ENCODE results near the gene ARMC9.
"Not testable (repeated sequence)": the region's sequence is repeated elsewhere in the genome, so short reads cannot be mapped to it uniquely, and the experiment has no call there.

The ARMC9 gene

DNA sequence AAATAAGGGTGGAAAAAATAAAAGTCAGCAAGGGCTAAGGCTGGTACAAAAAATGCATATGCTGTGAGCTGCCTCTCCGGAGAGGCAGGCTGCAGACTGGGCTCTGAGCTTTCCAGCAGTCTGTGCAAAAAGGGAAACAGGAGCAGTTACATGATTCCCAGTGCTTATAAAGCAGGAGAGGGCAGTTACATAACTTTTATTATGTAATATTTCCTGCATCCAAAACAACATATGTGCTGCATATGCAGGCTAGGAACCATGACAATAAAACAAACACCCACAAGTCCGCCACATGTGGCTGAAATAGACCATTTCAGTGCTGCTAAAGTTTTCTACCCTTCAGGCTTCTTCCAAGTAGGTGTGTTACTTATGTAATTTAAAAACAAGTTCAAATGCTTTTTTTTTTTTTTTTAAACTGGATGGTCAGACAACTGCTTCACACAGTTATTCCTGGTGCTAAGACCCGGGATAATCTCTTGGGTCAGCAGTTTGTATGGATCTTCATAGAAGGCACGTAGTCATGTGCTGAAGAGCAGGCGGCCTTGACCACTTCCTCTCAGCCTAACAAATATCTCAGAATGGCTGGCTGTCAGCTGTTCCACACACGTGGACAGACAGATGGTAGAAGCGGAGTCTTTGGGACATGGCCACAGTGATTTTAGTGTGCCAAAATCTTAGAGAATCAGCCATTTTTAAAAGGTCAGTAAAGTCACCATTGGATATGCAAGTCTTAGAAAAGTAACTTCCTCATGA, 43.5 kb downstream of the ARMC9 start:
- no peak for DNase-seq (ENCODE audit: low read depth, low spot score)

DNA sequence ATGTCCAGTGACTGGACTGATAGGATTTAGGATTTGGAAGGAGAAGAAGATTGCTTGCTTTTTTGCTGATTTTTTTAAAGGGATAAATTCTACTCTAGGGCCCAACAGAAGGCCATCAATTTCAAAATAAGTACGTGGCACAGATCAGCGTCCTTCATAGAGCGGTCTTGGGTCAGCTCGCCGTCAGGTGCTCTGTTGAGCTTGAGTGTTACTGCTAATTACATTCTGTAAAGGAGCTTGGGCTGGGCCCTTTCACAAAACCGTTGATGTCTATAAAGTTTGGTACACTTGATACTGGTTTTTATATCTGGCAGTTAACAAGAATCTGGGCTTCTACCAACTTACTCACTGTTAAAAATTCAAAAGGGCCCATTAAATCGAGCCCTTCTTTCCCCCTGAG, 45.4 kb downstream of the ARMC9 start:
- no peak for DNase-seq (ENCODE audit: low read depth, low spot score)

DNA sequence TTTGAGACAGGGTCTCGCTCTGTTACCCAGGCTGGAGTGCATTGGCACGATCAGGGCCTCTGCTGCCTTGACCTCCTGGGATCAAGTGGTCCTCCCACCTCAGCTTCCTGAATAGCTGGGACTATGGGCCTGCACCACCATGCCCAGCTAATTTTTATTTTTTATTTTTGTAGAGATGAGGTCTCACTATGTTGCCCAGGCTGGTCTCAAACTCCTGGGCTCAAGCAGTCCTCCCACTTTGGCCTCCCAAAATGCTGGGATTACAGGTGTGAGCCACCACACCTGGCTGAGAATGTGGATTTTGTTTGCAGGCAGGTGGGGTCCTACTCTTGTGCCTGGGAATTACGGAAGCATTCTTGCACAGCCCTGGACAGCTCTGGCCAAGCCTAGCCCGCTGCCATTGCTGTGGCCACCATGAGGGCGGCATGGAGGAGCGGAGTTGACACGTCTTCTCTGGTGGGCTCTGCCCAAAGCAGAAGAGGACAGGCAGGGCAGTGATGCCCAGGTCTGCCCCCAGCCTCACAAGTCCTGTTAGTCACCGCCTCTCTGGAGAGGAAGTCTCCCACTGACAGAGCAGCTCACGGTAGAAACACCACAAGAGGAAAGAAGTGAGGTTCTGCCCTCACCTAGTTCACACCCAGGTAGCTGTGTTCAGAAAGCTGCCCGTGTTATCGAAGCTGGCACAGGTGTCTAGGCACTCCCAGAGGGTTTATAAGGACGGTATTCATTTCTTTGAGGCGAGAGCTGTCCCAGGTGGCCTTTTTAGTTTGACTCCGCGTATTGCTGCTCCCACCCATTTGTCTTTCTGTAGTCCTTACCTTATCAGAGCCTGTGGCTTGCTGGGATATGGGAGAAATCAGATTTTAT, 46.2 kb downstream of the ARMC9 start:
- no peak for DNase-seq (ENCODE audit: low read depth, low spot score)

DNA sequence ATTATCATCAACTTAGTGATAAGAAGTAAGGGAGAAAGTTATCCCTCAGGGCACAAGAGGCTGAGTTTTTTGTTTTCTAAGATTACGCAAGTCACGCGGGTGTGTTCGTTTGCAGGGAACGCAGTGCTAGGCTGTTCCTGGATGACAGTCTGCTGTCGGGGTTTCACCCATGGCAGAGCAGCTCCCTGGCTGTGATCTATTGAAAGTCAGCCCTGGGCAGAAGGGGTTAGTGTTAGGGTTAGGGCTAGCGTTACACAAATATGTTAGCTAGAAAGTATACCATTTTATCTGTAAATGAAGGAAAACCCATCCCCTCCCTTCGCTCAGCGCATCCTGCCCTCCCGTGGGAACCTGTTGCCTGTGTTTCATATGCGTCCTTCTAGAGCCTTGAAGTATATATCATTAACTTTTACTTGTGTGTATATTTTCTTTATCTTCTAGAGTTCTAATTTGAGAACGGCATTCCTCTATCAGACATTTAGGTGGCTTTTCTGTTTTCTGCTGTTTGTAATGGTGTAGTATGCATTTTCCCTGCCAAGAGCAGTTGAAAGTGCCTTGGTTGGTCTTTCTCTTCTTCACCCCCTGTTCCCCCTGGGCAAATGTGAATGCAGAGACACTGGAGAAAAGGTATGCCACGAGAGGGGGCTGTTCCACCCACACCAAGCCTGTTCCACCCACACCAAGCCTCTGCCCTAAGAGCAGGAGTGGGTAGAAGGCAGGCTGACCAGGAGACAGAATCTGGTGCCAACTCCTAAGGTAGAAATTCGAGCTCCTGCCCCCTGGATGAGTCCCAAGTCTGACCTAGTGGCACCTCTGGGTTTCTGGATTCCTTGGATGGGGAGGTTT, 47.0 kb downstream of the ARMC9 start:
- no peak for DNase-seq (ENCODE audit: low read depth, low spot score)

DNA sequence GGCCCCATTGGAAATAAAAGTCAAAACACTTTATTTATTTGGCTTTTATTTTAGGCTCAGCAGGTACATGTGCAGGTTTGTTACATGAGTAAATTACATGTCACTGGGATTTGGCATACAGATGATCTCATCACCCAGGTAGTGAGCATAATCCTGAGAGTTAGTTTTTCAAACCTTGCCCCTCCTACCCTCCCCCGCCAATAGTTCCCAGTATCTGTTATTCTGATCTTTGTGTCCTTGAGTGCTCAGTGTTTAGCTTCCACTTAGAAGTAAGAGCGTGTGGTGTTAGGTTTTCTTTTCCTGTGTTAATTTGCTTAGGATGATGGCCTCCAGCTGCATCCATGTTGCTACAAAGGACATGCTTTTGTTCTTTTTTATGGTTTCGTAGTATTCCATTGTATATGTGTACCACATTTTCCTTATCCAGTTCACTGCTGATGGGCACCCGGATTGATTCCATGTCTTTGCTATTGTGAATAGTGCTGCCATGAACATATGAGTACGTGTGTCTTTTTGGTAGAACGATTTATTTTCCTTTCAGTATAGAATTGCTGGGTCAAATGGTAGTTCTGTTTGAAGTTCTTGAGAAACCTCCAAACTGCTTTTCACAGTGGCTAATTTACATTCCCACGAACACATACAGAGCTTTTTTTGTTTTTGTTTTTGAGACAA, 47.9 kb downstream of the ARMC9 start:
- no peak for DNase-seq (ENCODE audit: low read depth, low spot score)

DNA sequence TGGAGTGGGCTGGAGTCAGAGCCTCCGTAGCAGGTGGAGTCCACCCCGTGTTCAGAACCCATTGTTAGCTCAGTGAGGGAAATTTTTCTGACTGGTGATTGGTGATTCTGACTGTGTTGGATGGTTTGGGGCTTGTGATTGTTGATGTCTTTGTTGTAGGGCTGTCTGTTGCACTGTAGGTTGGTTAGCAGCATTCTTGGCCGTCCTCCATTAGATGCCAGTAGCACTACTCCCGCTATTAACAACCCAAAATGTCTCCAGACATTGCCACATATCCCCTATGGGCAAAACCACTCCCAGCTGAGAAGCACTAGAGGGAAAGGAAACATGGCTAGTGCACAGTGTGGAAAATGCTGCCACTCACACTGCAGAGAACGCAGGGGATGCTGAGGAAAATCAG, 51.7 kb downstream of the ARMC9 start:
- DNase-seq (ENCODE audit: low read depth, low spot score): no peak

DNA sequence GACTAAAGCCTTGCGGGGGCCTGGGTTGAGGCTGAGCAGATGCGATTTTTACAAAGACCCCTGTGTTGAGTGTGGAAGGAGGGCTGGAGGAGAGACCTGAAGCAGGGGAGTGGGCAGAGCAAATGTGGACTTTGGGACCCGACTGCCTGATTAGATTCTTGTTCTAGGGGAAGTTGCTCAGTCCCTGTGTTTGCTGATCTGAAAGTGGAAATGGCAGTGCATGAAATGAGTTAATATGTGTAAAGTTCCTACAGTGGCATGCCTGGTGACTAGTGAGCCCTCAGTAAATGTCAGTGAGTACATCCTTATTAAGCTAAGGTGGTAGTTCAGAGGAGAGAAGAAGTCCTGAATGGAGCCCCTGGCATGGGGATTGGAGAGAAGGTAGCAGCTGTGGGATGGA, 52.3 kb downstream of the ARMC9 start:
- no peak for DNase-seq (ENCODE audit: low read depth, low spot score)

DNA sequence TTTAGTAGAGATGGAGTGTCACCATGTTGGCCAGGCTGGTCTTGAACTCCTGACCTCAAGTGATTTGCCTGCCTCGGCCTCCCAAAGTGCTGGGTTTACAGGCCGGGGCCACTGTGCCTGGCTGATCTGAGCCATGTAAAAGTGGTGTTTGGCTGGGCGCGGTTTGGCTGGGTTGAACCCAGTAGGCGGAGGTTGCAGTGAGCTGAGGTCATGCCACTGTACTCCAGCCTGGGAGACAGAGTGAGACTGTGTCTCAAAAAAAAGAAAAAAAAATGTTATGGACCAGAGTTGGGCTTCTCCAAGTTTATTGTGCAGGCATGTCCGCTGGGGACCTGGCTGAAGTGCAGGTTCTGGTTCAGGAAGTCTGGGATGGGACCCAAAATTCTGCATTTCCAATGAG, 54.9 kb downstream of the ARMC9 start:
- DNase-seq (ENCODE audit: low read depth, low spot score): not testable (repeated sequence)

DNA sequence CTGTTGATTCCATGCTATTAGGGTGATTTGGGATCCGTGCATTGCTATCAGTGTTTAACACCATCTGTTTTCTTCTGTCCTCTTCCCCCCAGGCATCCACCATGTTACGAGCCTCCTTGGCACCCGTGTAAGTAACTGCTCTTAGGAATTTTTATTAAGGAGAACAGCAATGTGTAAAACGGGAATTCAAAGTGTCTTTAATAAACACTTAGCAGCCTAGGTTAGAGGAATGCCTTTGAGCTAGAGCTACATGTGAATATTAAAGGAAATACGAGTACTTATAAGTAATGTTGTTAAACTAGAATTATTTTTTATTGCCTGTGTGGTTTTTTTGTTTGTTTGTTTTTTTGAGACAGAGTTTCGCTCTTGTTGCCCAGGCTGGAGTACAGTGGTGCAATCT, 58.1 kb downstream of the ARMC9 start:
- DNase-seq (ENCODE audit: low read depth, low spot score): no peak

DNA sequence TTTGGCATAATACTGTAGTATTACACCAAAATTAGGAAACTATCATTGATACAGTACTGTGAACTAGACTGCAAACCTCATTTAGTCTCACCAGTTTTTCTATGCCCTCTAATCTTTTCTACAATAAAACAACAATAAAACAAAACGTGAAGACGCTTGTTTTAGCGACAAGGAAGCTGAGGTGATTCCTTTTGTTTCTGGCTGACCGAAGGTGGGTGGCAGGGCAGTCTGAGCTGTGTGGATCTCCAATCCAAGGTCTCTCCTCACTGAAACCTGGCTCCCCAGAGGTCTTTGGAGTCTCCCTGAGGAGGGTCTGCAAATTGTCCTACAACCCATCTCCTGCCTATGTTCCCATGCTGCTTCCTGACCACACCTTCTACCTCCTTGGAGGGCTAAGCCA, 59.3 kb downstream of the ARMC9 start:
- DNase-seq (ENCODE audit: low read depth, low spot score): no peak

DNA sequence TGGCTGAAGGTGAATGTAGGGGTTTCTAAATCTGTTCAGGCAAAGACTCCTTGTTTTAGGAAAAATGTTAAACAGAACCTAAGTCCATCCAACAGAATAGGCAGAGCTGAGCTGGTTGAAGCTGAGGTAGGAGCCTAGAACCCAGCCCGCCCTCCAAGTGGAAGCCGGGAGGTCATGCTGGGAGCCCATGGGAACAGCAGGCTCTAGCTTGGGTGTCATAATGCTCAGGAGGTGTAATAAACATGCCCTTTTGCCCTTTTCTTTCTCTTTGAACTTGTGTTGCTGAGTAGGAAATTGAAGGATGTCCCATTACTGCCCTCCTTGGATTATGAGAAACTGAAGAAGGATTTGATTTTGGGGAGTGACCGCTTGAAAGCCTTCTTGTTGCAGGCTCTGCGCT, 60.3 kb downstream of the ARMC9 start:
- no peak for DNase-seq (ENCODE audit: low read depth, low spot score)

DNA sequence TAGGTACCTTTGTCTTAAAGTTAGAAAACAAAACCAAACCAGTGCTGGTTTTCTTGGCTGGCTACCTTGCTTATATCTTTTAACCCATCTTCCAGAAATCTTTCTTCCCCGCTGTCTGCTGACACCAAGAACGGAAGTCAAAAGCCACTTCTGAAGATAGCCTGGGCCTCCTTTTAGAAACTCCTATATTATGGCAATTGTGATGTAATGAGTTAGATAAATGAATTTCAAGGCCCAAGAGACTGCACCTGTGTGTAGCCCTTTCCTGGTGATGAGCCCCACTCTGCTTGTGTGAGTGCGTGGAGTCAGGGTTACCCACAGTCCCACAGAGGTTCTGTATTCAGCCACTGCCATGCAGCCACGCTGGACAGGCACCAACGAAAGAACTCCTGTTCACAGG, 60.7 kb downstream of the ARMC9 start:
- no peak for DNase-seq (ENCODE audit: low read depth, low spot score)

DNA sequence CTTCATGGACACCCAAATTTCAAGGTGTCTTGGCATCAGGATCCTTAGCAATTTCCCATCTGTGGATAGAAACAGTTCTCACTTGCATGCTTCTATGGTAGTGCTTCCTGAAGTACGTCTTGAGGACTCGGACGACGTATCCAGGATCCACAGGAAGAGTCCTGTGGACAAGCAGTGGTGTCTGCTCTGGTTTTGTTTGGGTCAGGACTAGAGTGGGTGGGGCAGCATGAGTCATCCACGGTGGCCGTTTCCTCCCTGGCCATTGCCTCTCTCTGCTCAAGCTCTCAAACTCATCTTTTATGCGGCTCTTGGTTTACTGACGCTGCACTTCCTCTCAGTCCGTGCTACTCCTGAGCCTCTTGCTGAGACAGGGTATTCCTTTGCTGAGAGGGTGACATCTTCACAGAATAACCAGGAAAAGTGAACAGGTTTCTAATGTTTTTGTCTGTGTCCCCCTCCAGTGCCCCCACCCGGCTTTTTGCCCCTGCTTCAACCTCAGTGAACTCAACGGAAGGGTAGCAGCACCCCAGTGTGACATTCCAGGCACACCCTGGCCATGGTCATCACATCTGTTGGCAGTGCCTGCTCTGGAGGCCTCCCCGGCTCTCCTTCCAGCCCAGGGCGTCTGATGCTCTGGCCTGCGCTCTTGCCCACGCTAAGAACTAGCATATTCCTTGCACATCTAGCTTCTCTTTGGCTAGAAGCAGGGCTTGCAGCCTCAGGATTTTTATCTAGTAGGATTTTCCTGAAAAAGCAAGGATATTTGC, 62.2 kb downstream of the ARMC9 start:
- DNase-seq (ENCODE audit: low read depth, low spot score): no peak

DNA sequence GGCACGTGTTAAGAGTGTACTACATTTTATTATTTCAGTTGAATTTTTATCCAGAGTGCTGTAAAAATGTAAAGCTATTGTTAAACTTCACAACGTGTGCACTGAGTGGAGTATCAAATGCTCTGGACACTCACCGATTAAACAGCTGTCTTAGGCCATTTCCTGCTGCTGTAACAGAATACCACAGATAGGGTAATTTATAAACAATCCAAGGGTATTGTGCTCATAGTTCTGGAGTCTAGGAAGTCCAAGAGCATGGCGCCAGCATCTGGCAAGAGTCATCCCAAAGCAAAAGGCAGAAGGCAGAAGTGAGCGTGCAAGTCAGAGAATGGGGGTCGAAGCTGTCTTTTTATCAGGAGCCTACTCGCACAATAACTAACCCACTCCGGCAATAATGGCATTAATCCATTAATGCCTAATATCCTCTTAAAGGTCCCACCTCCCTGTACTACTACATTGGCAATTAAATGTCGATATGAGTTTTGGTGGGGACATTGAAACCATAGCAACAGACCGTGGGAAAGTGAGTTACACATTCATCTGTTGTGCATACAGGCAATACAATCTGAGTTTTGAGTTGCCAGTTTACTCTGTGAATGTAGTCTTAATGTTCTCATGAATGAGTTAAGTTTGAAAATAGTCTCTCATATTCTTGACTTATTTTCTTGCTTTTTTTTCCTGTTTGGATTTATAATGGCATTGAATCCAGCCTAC, 64.8 kb downstream of the ARMC9 start:
- DNase-seq (ENCODE audit: low read depth, low spot score): no peak

DNA sequence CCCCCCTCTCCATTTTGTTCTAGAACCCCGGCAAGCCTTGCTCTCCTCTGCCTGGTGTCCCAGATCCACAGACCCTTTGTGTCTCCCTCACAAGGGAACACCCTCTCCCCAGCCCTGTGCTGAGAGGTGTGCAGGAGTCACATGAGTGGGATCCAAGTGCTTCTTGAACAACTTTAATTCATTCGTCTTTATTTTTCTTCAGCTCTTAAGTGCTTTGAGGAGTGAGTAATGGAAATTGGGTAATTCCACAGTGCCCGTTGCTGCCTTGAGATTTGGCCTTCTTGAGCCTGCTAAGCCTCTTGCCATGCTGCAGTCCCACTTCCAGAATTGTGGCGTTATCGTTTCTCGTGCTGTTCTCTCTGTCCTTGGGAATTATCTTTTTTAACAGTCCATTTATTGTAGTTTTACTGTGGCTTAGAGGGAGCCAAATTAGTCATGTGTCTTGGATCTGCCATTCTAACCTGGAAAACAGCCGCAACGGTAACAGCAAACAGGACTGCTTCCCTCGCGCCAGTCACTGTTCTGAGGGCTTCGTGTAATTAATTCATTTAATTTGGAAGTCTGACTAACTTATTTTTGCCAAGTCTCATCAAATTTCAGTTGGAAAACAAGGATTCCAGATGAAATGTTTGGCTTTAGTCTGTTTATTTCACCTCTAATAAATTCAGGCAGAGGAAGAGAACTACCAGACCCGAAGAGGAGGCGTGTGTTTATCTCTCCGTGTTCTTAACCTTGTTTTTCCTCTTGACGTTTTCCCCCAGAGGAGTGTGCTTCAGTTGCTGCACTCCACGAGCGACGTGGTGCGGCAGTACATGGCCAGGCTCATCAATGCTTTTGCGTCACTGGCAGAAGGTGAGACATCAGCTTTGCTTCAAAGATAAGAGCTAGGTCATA, 72.0 kb downstream of the ARMC9 start:
- no peak for DNase-seq (ENCODE audit: low read depth, low spot score)

DNA sequence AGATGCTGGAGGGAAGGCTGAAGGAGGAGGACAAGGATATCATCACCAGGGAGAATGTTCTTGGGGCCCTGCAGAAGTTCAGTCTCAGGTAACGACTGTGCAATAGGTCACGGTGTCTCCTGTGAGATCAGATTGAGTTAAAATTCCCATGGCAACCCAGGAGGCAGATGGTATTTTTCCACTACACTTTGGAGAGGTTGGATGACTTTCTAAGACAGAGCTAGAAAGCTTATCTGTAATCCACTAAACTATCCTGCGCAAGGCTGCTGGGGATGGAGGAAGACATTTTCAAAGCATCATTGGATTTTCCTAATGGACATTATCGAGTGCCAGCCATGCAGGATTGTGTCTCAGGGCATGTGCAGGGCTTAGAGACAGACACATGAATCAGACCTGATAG, 74.6 kb downstream of the ARMC9 start:
- DNase-seq (ENCODE audit: low read depth, low spot score): no peak

DNA sequence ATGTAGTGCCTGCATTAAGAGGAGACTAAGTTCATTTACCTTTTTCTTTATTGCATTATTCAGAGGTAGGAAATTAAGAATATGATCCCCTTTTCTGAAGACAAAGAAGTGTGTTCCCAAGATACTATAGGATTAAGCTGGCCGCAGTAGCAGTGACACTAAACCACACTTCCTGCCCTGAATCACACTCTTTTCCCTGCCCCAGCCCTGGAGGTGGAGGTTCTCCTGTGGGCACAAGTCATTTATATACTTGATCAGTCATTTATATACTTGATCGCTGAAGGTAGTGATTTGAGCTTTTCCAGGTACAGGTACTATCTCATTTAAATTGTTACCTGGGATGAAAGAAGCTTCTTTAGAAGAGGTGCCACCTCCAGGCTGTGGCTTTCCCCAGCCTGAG, 78.6 kb downstream of the ARMC9 start:
- DNase-seq (ENCODE audit: low read depth, low spot score): no peak

DNA sequence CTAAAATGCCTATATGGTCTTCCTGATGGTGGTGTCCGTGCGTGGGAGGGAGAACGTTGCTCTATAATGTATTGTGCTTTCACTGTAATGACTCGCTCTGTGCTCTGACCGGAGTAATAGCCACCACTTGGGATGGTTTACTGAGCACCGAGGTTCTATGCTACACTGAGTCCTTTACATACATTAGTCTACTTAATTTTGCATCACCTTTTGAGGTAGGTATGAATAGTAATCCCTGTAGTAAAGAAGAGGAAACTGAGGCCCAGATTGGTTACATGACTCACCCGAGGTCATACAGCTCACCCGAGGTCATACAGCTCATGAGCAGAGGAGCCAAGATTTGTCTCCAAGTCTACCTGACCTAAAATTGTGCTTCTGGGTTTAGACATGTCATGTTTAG, 79.5 kb downstream of the ARMC9 start:
- no peak for DNase-seq (ENCODE audit: low read depth, low spot score)

DNA sequence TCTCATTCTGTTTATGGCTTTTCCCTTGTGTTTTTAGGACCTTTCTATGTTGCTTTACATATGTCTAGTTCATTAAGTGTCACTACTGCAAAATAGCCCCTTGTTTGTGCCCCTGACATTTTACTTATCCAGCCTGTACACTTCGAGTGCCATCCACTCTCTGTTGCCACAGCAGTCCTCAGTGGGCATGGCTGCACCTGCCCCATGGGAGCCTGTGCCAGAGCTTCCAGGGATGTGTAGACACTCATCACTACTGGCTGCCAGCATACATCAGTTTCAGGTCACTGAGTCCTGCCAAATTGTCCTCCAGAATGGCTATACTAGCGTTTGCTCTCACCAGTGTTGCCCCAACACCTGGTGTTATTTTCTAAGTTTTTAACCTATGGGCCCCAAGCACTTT, 80.4 kb downstream of the ARMC9 start:
- no peak for DNase-seq (ENCODE audit: low read depth, low spot score)

Measured in activated CD4-positive, CD25-positive, alpha-beta regulatory T cell treated with anti-CD3 and anti-CD28 coated beads, Interleukin-2, amount 50 U/mL, for 16 hours (primary cell).